ENCODE measurements around the gene GALNTL6.

The GALNTL6 gene

DNA sequence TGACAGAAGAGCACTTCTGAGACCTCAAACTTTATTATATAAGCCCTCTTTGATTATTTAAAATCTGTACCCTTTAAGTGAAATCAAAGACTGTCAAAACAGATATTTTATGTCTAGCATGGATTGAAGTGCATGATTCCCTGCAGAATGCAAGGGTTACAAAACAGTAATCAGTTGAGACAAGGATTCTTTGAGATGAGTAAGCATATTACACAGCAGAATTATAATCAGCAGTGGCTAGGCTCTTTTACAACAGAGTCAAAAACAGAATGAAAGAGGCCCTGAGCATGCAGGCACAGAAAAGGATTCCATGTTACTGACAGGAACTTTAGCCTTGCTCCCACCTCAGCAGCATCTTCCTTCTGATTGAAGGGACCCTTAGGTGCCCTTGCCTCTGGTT is 867.5 kb downstream of the GALNTL6 start:
- Histone ChIP-seq H3K36me3 (ENCODE audit: insufficient read depth, low read length) (no peaks in the 10 kb centered on the region), H3K4me3 (ENCODE audit: low read length, poor library complexity, severe bottlenecking) (no peak overlapping the region), H3K27me3 (ENCODE audit: insufficient read depth, low read length, poor library complexity, severe bottlenecking) (no peaks in the 10 kb centered on the region), H3K4me1 (ENCODE audit: insufficient read depth, low read length, poor library complexity, severe bottlenecking) (no peaks in the 10 kb centered on the region), H4K20me1 (ENCODE audit: insufficient read depth, low read length, poor library complexity, severe bottlenecking) (no peaks in the 10 kb centered on the region), H2AFZ (ENCODE audit: low read length) (no peak overlapping the region), H3F3A (ENCODE audit: low read depth) (no peaks in the 10 kb centered on the region), H3K9me2 (replicated peaks; ENCODE audit: low read depth, low read length) (no peaks in the 10 kb centered on the region), H3K9ac (ENCODE audit: low read depth, low read length, poor library complexity, severe bottlenecking) (no peak overlapping the region), H3K9me3 (ENCODE audit: insufficient read depth, low read depth, low read length) (no peaks in the 10 kb centered on the region), H3K79me2 (ENCODE audit: insufficient read depth, low read length) (no peaks in the 10 kb centered on the region), H3K4me2 (ENCODE audit: low read depth, low read length, poor library complexity, severe bottlenecking) (no peak overlapping the region)
- no peak for TF ChIP-seq EZH2phosphoT487 (IDR thresholded peaks at IDR 0.05; ENCODE audit: borderline replicate concordance)
- TF ChIP-seq, protein P1, sequence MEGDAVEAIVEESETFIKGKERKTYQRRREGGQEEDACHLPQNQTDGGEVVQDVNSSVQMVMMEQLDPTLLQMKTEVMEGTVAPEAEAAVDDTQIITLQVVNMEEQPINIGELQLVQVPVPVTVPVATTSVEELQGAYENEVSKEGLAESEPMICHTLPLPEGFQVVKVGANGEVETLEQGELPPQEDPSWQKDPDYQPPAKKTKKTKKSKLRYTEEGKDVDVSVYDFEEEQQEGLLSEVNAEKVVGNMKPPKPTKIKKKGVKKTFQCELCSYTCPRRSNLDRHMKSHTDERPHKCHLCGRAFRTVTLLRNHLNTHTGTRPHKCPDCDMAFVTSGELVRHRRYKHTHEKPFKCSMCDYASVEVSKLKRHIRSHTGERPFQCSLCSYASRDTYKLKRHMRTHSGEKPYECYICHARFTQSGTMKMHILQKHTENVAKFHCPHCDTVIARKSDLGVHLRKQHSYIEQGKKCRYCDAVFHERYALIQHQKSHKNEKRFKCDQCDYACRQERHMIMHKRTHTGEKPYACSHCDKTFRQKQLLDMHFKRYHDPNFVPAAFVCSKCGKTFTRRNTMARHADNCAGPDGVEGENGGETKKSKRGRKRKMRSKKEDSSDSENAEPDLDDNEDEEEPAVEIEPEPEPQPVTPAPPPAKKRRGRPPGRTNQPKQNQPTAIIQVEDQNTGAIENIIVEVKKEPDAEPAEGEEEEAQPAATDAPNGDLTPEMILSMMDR (conservative IDR thresholded peaks at IDR 0.05; ENCODE audit: low read length): no peak

DNA sequence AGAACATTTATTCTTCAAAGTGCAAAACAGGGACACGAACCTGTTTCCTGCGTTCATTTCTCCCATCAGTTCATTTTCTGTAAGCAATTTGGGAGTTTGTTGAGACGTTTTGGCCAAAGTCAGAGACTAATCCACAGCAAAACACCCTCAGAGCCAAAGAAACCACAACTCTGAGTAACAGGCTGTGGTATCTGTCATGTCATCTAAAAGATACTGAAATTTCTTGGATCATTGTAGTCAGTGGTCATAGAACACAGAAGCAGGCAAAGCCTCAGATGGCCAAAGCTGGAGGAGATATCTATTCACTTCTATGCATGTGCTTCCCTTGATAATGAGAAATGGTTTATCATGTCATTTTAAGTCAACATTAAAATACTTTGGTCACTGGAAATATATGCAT is 869.8 kb downstream of the GALNTL6 start:
- no peak for TF ChIP-seq EZH2phosphoT487 (IDR thresholded peaks at IDR 0.05; ENCODE audit: borderline replicate concordance)
- TF ChIP-seq, protein P1 (conservative IDR thresholded peaks at IDR 0.05; ENCODE audit: low read length): no peak
- Histone ChIP-seq H2AFZ (ENCODE audit: low read length) (no peak overlapping the region), H3K9me3 (ENCODE audit: insufficient read depth, low read depth, low read length) (no peaks in the 10 kb centered on the region), H3K27me3 (ENCODE audit: insufficient read depth, low read length, poor library complexity, severe bottlenecking) (no peaks in the 10 kb centered on the region), H3K4me2 (ENCODE audit: low read depth, low read length, poor library complexity, severe bottlenecking) (no peak overlapping the region), H3K9me2 (replicated peaks; ENCODE audit: low read depth, low read length) (no peaks in the 10 kb centered on the region), H3K36me3 (ENCODE audit: insufficient read depth, low read length) (no peaks in the 10 kb centered on the region), H3F3A (ENCODE audit: low read depth) (no peaks in the 10 kb centered on the region), H4K20me1 (ENCODE audit: insufficient read depth, low read length, poor library complexity, severe bottlenecking) (no peaks in the 10 kb centered on the region), H3K9ac (ENCODE audit: low read depth, low read length, poor library complexity, severe bottlenecking) (no peak overlapping the region), H3K79me2 (ENCODE audit: insufficient read depth, low read length) (no peaks in the 10 kb centered on the region), H3K4me3 (ENCODE audit: low read length, poor library complexity, severe bottlenecking) (no peak overlapping the region), H3K4me1 (ENCODE audit: insufficient read depth, low read length, poor library complexity, severe bottlenecking) (no peaks in the 10 kb centered on the region)

DNA sequence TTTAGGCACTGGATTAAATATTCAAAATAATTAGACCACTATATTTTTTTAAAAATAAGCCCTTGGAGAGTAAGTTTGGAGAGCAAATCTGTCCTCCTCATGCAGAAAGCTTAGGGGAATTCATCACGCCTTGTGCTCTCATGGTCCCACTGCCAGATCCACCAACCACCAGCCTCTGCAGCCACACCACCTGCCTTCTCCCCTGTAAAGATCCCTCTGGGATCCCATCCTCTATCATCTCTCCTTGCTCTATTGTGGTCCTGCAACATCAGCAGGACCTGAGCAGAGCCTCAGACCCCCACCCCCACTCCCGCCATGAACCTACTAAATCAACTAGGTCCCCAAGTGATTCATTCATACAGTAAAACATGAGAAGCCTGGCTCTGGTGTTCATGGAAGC is 872.8 kb downstream of the GALNTL6 start:
- Histone ChIP-seq H3K4me1 (ENCODE audit: insufficient read depth, low read length, poor library complexity, severe bottlenecking) (no peaks in the 10 kb centered on the region), H3K36me3 (ENCODE audit: insufficient read depth, low read length) (no peaks in the 10 kb centered on the region), H3K4me3 (ENCODE audit: low read length, poor library complexity, severe bottlenecking) (no peak overlapping the region), H3K79me2 (ENCODE audit: insufficient read depth, low read length) (no peaks in the 10 kb centered on the region), H3K9me2 (replicated peaks; ENCODE audit: low read depth, low read length) (no peaks in the 10 kb centered on the region), H3F3A (ENCODE audit: low read depth) (no peaks in the 10 kb centered on the region), H2AFZ (ENCODE audit: low read length) (no peak overlapping the region), H3K4me2 (ENCODE audit: low read depth, low read length, poor library complexity, severe bottlenecking) (no peak overlapping the region), H3K9ac (ENCODE audit: low read depth, low read length, poor library complexity, severe bottlenecking) (no peak overlapping the region), H3K9me3 (ENCODE audit: insufficient read depth, low read depth, low read length) (no peaks in the 10 kb centered on the region), H4K20me1 (ENCODE audit: insufficient read depth, low read length, poor library complexity, severe bottlenecking) (no peaks in the 10 kb centered on the region), H3K27me3 (ENCODE audit: insufficient read depth, low read length, poor library complexity, severe bottlenecking) (no peaks in the 10 kb centered on the region)
- TF ChIP-seq, protein P1 (conservative IDR thresholded peaks at IDR 0.05; ENCODE audit: low read length): no peak
- TF ChIP-seq EZH2phosphoT487 (IDR thresholded peaks at IDR 0.05; ENCODE audit: borderline replicate concordance): no peak
